DMS 273 (cell line): ENCODE data around the gene TMTC4.

Experiments used
- DNase-seq: peaks from one replicate; lab custom pipeline; 2025; ENCODE audit not compliant: unreplicated experiment; lab: John Stamatoyannopoulos, UW

The TMTC4 gene

DNA sequence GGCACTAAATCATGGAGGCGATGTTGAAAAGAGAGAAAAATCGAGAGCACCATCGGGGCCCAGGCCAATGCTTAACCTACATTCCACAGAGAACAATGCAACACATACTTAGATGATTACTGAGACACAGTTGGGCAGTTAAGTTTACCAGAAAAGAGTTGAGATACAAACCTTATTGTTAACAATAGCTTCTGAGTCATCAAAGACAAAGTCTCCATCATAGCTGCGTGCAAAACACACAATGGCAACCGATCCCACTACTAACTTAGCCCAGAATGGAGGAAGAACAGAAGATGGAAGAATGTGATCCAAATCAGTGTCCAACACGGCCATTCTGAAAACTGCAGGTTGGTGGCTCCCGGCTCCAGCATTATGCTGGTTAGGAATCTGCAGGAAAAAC is 6.2 kb downstream of the TMTC4 start:
- no peak for DNase-seq

DNA sequence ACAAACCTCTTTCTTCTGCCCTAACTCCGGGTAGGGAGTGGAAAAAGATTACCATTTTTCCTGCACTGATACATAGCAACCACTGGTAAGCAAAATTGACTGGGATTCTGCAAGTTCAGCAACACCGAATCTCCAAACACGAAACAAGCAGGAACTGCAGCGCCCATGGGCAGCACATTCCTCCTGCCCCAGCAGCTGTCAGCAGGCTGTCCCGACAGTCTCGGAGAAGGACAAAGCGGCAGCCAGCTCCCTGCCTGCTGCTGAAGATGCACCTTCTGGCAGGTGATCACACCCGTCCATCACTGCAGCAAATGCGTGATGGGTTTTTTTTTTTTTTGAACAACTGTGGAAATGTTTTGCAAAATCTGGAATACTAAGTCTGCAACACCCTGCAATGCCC is 6.7 kb downstream of the TMTC4 start:
- no peak for DNase-seq

DNA sequence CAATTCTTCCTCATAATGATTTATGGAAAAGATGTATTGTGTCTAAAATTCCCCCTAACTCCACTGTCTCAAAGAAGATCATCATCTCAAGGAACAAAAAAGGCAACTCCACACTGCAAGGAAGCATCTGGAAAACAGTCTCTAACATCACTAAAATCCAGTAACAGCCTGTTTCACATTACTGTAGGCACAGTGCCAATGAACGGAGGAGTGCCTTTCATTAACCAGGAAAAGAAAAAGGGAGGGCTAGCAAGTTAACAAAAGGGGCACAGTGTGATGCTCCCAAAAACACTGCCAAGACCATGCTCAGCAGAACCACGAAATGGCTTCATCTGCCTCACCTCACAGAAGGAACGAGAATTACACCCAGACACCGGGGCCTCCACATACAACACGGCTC is 8.5 kb downstream of the TMTC4 start:
- peak; percentile 23 for DNase-seq

DNA sequence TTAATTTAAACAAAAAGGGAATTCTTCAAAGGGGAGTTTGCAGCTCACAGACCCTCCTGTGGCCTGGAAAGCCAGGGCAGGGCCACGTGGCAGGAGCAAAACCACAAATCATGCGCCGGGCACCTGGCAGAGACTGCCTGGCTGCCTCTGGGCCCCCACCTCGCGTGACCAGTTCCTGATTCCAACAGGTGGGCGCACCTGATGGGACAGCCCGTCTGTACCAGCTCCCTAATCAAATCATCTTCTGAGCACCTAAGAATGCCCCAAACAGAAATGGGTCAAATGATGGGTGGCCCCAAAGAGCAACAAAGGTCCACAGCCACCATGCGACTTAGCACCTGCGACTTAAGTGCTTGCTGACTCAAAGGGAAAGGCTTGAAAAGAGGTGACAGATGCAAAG is 9.2 kb downstream of the TMTC4 start:
- DNase-seq: no peak

DNA sequence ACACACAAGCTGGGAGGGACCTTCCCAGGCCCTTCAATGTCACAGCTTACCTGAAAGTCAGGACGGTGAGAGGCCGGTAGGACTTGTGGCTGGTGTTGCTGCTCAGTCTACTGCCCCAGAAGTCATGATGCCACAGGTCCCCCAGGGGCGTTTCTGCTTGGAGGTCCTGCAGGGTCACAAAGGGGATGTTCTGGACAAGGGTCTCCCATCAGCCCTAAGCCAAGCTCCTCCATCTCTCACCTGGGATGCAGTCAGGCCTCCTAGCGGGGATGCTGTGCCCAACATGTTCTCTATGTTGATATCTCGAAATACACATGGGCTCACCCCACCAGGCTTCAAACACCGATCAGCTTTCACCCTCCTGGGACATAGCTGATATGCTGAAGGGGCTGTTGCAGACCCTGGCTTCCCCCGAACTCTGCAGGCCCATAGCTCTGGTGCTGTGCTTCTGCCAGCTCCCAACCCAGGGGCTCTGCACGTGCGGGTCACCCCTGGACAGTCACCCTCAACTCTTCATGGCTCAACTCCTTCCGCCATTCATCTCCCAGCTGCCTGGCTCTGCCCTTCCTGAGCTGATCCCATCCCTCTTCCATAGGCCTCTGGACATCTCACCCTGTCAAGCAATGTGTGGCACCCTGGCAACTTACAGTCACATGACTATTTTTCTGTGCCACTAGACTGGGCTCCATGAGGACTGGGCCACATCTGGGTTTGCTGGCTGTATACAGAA is 10.3 kb downstream of the TMTC4 start:
- DNase-seq: no peak

DNA sequence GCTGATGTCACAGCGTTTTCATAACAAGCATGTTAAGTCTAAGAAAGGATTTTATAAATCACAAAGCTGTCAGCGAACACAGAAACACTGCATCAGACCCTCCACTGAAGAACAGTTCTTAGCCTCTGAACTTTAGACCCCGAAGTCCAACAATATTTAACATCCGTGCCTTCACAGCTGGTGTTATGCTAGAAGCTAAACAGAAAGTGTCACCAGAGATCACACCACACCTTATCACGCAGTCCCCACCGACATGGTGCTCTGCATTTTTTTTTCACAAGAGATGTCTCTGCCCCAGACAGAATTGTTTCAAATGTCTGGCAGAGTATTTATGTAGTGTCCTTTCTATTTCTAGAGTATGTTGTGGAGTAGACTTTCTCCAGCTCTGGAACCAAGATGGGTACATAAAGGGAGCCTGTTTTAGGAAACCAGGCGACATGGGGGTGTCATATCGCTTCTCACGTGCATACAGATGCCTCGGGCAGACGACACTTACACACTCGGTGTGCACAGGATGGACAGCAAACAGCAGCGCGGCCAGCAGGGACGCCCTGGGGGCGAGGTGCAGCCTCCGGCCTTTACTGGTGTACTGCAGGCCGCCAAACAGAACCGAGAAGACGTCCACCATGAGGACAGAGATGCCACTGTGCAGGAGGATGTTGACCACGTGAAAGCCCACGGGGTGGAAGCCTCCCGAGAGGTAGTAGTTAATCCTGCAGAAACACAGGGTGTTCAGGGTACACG is 12.0 kb downstream of the TMTC4 start:
- DNase-seq: no peak

DNA sequence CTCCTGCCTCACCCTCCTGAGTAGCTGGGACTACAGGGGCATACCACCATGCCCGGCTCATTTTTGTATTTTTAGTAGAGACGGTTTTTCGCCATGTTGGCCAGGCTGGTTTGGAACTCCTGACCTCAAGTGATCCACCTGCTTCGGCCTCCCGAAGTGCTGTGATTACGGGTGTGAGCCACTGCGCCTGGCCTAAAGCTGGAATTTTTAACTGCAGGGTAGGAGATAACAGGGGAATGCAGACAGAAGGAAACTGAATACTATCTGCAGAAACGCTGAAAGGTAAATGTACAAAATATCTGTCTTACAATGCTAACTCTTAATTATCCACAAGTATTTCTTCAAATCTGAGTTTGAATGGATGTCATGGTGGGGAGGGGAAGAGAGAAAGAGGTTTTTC is 13.8 kb downstream of the TMTC4 start:
- no peak for DNase-seq

DNA sequence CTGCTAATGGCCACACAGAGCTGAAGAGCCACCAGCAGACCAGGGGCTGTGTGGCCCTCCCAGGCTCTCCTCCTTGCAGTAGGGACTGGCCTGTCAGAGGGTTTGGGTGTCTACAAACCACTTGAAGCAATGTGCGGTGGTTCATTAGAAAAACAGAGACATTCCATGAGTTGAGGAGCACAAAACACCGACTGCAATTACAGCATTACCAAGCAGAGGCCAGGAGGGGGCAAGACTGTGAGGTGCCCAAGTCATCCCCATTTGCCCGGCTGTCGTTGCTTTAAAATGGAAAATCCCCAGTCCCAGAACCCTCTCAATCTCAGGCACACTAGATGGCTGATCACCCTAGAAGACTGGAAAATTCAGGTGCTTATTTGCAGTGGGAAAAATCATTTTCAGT is 15.0 kb downstream of the TMTC4 start:
- DNase-seq: no peak

DNA sequence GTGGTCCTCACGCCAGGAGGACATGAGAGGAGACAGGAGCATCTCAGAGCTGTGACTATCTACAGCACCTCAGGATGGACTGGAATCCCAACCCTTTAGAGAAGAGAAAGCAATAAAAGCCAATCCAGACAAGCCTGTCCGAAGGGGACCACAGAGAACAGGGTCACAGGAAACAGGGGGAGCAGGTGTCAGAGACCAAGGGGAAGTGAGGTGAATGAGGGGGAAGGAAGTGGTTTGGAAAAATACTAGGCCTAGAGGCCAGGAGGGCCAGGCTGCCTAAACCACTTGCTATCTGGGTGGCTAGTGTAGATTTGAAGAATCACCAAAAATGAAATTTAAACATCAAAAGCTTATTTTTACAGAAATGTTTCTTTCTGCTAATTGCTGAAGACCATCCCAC is 16.2 kb downstream of the TMTC4 start:
- DNase-seq: no peak

DNA sequence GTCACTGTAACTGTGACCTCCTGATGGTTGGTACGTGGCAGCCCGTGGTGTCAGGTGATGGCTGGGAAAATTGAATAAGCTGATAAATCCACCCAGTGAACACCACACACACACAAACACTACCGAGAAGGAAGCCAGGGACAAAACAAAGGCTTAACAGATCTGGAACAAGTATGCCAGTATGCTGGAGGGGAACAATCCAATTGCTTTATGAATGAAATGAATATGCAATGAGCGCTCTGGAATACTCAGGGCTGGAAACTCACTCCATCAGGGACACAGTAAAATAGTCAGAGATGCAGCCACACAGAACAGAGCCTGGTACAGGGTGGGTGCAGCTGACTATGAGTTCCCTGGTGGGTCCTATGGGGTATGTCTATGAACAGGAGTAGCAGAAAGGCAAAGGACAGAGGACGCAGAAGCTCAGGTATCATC is 16.7 kb downstream of the TMTC4 start:
- DNase-seq: no peak

DNA sequence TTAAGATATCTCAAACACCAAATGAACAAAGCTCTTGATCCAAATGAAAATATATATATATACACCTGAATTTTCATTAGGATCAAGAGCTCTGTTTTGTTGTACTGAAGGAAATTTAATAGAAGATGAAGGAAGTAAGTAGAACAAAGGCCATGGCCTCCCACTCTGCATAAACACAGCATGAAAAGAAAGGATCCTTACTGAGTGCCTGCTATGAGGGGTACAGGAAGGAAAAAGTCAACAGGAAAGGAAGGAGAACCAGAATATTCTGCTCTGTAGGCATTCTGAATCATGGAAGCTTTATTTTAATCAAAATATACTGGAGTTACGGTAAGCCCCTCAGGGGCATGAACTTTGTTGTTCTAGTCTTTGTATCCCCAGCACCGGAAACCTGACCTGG is 22.1 kb downstream of the TMTC4 start:
- DNase-seq: no peak

DNA sequence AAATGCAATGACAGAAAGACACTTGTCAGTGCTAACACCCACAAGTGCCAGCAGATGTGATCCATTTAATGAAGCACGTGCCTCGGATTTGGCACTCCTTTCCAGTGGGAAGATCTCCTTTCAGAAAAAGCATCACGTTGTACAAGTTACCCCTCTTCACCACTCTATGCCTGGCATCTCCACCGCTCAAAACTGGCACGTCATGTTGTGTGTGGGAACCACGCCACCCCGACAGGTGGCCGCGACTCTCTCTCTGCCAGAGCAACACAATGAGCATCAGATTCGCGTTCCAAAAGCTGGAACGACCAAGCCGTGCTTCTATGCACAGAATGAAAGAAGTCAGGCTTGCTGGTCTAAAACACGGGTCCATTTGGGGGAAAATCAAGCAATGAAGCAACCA is 24.3 kb downstream of the TMTC4 start:
- DNase-seq: peak; percentile 58

DNA sequence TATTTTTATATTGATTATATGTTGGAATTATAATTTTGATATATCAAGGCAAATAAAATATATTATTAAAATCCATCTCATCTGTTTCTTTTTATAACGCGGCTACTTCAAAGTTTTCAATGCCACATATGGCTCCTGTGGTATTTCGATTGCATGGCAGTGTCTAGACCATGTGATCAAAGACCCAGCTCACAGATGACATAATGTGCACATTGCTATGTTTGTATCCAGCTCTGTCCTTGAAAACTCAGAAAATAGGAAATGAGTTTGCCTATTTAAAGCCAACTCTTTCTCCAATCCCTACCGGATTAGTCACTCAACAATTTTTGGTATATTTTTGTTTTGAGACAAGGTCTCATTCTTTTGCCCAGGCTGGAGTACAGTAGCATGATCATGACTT is 26.2 kb downstream of the TMTC4 start:
- DNase-seq: no peak

DNA sequence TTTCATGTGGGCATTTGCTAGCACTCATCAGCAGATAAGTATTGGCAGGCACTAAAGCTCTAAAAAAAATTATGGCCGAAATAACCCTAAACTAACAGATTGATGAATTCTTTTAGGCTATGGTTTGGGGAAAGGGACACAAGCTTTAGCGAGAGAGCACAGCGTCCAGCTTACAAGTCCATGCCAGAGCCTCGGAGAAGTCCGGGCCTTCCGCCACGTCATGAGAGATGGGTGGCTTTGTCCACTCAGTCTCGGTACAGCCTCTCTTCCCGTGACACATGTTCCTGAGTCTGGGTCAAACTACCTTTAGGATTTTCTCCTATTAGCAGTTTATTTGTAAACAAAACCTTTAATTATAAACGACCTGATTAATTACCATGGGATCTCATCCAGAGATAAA is 27.7 kb downstream of the TMTC4 start:
- no peak for DNase-seq

DNA sequence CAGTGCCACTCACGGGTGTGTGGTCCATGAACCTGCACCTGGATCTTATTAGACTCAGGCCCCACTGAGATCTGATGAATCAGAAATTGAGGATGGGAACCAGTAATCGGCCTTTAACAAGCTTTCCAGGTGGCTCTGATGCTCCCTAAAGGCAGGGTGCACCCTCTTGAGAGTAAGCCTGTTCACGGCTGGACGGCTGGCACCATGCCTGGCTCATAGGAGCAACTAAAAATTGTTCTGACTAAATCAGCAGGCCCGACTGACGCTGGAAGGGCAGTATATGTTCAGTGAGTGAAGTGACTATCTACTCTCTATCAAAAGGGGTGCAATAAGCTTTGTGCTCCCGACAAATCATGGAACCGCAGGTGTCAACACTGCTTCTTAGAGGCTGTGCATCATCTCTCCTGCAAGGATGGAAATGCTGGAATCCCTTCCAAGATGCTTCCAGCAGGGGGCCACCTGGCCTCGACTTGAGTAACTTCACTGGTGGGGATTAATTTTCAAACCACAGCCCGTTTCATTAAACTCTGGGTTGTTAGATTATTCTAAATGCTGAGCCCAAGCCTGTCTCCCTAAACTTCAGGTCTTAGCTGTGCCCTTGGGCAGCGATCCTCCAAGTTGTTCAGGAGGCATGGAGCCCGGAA is 28.4 kb downstream of the TMTC4 start:
- DNase-seq: peak; percentile 47

DNA sequence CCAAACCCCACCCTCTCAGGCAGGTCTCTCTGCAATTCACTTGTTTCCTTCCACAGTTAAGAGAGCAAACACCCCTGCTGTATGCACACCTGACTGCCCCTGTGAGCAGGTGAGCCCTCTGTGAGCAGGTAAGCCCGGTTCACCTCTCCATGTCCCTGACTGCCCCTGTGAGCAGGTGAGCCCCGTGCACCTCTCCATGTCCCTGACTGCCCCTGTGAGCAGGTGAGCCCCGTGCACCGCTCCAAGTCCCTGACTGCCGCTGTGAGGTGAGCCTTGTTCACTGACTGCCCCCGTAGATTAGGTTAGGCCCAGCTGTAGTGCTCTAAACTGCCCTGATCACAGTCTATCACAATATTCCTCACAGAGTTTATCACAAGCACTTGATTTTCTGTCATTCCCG is 29.2 kb downstream of the TMTC4 start:
- no peak for DNase-seq

DNA sequence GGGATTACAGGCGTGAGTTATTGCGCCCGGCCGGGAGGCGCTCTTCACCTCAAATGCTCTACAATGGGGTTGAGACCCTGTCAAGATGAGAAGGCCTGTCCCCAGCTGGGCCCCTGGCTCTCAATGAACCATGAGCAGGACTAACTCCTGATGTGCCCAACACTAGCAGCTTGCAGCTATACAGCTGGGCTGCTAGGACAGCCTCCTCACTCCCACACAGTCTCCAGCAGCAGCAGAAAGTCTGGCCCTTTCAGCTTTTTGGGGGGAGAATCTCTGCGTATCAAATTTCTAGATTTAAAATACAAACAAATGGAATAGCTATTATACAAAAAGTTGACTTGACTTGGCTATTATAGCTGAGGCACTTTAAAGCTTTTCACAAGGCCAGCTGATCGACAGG is 30.2 kb downstream of the TMTC4 start:
- no peak for DNase-seq

DNA sequence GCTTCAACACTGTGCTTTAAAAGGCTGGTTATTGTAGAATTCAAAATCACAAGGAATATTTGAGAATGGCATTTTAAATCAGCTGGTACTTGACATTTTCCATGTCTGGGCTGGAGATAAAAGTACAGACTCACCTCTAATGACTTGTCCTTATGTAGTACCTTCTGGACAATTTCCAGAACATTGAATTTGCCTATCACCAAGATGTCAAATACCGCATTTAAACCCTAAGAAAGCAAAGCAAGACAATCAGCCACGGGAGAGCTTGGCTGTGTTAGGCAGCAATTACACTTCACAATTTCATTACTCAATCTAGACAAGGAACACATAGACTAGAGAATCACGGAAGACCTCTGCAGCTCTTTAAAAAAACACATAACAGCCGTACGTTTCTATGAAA is 36.8 kb downstream of the TMTC4 start:
- DNase-seq: no peak

DNA sequence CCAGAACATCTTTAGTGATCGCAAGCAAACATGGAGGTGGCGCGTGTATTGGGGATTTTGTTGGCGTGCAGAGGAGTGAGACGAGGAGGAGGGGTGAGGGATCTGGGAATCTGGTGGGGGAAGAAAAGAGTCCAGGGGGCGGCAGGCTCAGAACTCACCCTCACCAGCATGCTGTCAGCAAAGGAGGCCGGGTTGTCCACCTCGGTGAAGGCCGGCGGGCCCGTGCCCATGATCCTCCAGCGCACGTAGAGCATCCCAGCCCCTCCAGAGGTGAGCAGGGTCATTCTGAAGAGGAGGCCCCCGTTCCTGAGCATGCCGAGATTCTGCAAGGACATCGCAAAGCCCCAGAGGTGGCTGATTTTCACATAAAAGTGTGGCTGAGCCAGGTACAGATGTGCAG is 37.2 kb downstream of the TMTC4 start:
- DNase-seq: no peak

DNA sequence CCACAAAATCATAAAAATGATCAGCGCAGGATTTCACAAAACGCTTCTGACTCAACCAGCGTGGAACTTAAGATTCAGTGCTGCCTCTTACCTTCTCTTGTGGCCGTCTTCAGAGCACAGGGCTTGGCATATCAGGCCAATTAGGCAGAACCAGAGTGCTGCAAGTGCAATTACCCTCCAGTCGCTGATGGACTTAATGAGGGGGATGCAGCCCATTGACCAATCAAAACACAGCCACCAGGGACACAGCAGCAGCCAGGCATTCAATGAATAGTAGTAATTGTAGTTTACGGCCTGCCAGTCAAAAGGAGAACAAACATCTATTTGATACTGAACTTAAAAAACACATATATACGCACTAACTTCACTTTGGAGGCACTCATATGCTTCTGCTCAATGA is 38.2 kb downstream of the TMTC4 start:
- no peak for DNase-seq

DNA sequence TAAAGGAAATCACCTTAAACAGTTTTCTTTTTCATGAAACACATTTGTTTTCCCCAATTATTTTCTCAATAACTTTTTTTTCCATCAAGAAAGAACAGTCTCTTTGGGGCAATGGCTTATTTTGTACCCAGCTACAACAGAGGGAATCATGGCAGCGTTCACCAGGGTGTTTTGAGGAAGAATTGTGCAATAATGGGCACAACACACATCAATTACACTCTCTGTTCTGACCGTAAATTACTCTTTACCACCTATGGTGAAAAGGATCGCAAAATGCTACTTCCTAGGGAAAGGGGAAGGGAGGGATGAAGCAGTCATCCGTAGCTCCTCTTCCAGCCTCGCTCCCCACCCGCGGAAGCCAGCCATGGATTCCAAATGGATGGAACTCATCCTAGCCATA is 38.6 kb downstream of the TMTC4 start:
- DNase-seq: no peak

DNA sequence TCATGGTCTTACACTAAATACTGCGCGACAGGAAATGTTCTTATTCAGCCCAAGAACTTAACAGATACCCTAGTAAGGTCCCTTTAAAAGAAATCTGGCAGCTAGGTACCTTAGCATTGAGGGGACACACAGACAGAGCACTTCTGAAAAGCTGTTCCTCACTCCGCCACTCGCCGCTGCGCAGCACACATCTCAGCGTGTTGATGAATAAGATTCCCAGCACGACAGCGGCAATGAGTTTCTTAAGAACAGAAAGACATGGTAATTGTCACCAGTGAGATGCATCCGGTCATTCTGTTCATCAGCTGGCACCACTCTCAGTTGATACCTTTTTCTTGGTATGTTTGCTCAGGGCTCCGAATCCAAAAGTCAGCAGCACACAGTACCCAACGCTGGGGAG is 39.9 kb downstream of the TMTC4 start:
- no peak for DNase-seq
